ENCODE measurements around the gene G3BP2. TPM values are rescaled to one million over a fixed set of nuclear protein-coding genes. Genes with fewer than 3 reads are reported as not detected.

Gene G3BP2
- total and polyA plus RNA-seq, 7 donors, result 34.8 to 219 (median 142) TPM

GRCh38 chr4:75708218-75708691 lies 35.0 kb upstream of the G3BP2 start:
- intact Hi-C loops (cut with DNase I), result no loop called here
- peak; percentile 15 for TF ChIP-seq CTCF (IDR thresholded peaks at IDR 0.05)
- H3K27me3 ChIP-seq (ENCODE audit: insufficient read depth in 3 of 3, low read length in 2 of 3), result no peaks in the 10 kb centered on the region

GRCh38 chr4:75705198-75705977 lies 32.2 kb upstream of the G3BP2 start:
- H3K36me3 ChIP-seq (ENCODE audit: insufficient read depth in 1 of 2, low read depth in 1 of 2), result peaks cover 0 to 13% of the 10 kb centered on the region in 2 donors
- H3K27ac ChIP-seq, result no peak overlapping the region
- DNase-seq (no peak), ATAC-seq (no peak)
- H3K4me1 ChIP-seq, result peaks cover 8% of the 10 kb centered on the region
- 89 to 94% (median 93%) methylated on average over 6 of the region's 6 CpGs for WGBS, 3 donors
- H3K9me3 ChIP-seq, result no peaks in the 10 kb centered on the region
- H3K4me3 ChIP-seq, result no peak overlapping the region
- intact Hi-C loops (cut with DNase I), result no loop called here
- H3K27me3 ChIP-seq (ENCODE audit: insufficient read depth in 3 of 3, low read length in 2 of 3), result no peaks in the 10 kb centered on the region
- TF ChIP-seq CTCF (IDR thresholded peaks at IDR 0.05), result no peak

More at GRCh38 chr4:75708218-75708691, 35.0 kb upstream of the G3BP2 start:
- Histone ChIP-seq H3K4me3 (no peak overlapping the region), H3K27ac (no peak overlapping the region), H3K36me3 (ENCODE audit: insufficient read depth in 1 of 2, low read depth in 1 of 2) (peaks cover 0 to 17% of the 10 kb centered on the region in 2 donors), H3K4me1 (peaks cover 10% of the 10 kb centered on the region), H3K9me3 (no peaks in the 10 kb centered on the region)
- WGBS, 3 donors, result 79 to 84% (median 82%) methylated on average over 3 of the region's 3 CpGs
- ATAC-seq (peak in 3 of 4 donors; percentile 13 to 56 (median 54)), DNase-seq (no peak)

- H3K4me3 ChIP-seq, result no peak overlapping the region
- no peaks in the 10 kb centered on the region for H3K9me3 ChIP-seq
- TF ChIP-seq CTCF (IDR thresholded peaks at IDR 0.05), result no peak
- no peaks in the 10 kb centered on the region for H3K27me3 ChIP-seq (ENCODE audit: insufficient read depth in 3 of 3, low read length in 2 of 3)
- WGBS, 3 donors, result 45 to 59% (median 57%) methylated on average over 4 of the region's 4 CpGs
- peaks cover 0 to 8% of the 10 kb centered on the region in 2 donors for H3K36me3 ChIP-seq (ENCODE audit: insufficient read depth in 1 of 2, low read depth in 1 of 2)
- intact Hi-C loops (cut with DNase I), result no loop called here
- DNase-seq (no peak), ATAC-seq (peak in 2 of 4 donors; percentile 19 to 29)
- H3K4me1 ChIP-seq, result no peaks in the 10 kb centered on the region
- H3K27ac ChIP-seq, result no peak overlapping the region
Observed at GRCh38 chr4:75702919-75703411, 29.8 kb upstream of the G3BP2 start.

- no peaks in the 10 kb centered on the region for H3K9me3 ChIP-seq
- peaks cover 0 to 5% of the 10 kb centered on the region in 2 donors for H3K36me3 ChIP-seq (ENCODE audit: insufficient read depth in 1 of 2, low read depth in 1 of 2)
- H3K27me3 ChIP-seq (ENCODE audit: insufficient read depth in 3 of 3, low read length in 2 of 3), result no peaks in the 10 kb centered on the region
- WGBS, 3 donors, result 0 to 2% (median 0%) methylated on average over 1 of the region's 1 CpG
- H3K27ac ChIP-seq, result peak overlapping the region; percentile 87
- no peak overlapping the region for H3K4me3 ChIP-seq
- TF ChIP-seq CTCF (IDR thresholded peaks at IDR 0.05), result no peak
- ATAC-seq (no peak), DNase-seq (no peak)
- intact Hi-C loops (cut with DNase I), result no loop called here
- peaks cover 4% of the 10 kb centered on the region for H3K4me1 ChIP-seq
Observed at GRCh38 chr4:75699299-75699698, 26.1 kb upstream of the G3BP2 start.
